C4-2B (cell line): ENCODE results near the gene SERPINA6.

Source experiments
- CTCF ChIP-seq: fragments of 450-650 bp; conservative IDR thresholded peaks from 2 replicates; pipeline ENCODE4 v1.5.1; 2017; ENCODE audit warnings: mild to moderate bottlenecking
- ZFX ChIP-seq: fragments of 450-650 bp; IDR thresholded peaks from 2 replicates; pipeline ENCODE4 v1.6.1; 2017

GRCh38 chr14:94348836-94349235, 25.7 kb upstream of the SERPINA6 start:
- TF ChIP-seq CTCF (no peak), ZFX (no peak)
